NCI-H345 treated with DMSO at 0.1 percent for 48 hours (cell line): ENCODE measurements around the gene TTLL11.
"Not testable (repeated sequence)": the region's sequence is repeated elsewhere in the genome, so short reads cannot be mapped to it uniquely, and the experiment has no call there.

Source experiments
- DNase-seq: peaks from one replicate; lab custom pipeline; 2025; ENCODE audit not compliant: unreplicated experiment; lab: John Stamatoyannopoulos, UW

Gene TTLL11

GRCh38 chr9:121807069-121807822 is 285.9 kb downstream of the TTLL11 start:
- no peak for DNase-seq

DNA sequence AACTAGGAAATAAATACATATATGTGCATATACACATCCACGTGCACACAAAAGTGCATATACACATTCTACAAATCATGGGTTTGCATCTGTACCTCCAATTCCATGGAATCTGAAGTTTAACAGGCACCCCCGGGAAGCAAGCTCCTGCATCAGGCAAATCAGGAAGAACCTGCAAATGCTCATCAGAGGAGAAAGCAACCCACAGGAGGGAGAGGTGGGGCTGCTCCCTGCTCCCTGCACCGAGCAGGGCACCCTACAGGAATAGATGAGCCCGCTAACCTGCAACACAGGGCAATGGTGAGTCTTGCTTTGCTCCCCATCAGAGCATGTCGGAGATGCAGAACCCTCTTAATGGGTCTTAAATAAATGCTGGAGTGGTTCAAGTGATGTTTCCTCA is 290.4 kb downstream of the TTLL11 start:
- DNase-seq: no peak

GRCh38 chr9:121801579-121801978 is 291.5 kb downstream of the TTLL11 start:
- no peak for DNase-seq

- DNase-seq: no peak
Measured at GRCh38 chr9:121800376-121800775, 292.7 kb downstream of the TTLL11 start.

- DNase-seq: no peak
Measured at GRCh38 chr9:121798941-121799340, 294.2 kb downstream of the TTLL11 start.

- DNase-seq: no peak
Measured at GRCh38 chr9:121797081-121797480, 296.0 kb downstream of the TTLL11 start.

- DNase-seq: not testable (repeated sequence)
Measured at GRCh38 chr9:121794334-121794733, 298.8 kb downstream of the TTLL11 start.

- not testable (repeated sequence) for DNase-seq
Measured at GRCh38 chr9:121792476-121792875, 300.6 kb downstream of the TTLL11 start.

DNA sequence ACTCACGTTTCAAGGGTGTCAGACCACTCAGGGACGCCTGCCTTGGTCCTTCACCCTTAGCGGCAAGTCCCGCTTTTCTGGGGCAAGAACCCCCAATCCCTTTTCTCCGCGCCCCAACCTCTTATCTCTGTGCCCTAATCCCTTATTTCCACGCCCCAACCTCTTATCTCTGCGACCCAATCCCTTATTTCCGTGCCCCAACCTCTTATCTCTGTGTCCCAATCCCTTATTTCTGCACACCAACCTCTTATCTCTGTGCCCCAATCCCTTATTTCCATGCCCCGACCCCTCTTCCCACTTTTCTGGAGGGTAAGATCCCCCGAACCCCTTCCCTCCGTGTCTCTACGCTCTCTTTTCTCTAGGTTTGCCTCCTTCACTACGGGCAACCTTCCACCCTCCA is 302.3 kb downstream of the TTLL11 start:
- DNase-seq: no peak

GRCh38 chr9:121788686-121789366 is 304.3 kb downstream of the TTLL11 start:
- no peak for DNase-seq

GRCh38 chr9:121786998-121787422 is 306.1 kb downstream of the TTLL11 start:
- no peak for DNase-seq

DNA sequence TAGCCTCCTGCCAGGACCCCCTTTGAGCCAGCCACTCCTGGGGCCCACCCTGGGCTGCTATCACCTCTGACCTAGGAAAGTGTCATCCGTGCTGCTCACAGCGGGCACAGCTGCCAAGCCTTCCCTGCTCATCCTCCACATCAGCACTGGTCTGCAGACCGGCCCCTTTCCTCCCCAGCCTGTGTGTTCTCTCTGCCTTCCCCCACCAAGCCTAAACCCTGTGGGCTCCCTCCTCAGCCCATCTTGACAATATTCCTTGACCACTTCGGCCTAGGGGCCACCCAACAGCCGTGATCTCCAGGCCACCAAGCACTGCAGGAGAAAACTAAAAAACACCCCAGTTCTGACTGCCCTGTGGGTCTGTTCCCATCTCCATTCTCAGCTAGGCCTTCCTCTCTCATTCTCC is 306.6 kb downstream of the TTLL11 start:
- no peak for DNase-seq

DNA sequence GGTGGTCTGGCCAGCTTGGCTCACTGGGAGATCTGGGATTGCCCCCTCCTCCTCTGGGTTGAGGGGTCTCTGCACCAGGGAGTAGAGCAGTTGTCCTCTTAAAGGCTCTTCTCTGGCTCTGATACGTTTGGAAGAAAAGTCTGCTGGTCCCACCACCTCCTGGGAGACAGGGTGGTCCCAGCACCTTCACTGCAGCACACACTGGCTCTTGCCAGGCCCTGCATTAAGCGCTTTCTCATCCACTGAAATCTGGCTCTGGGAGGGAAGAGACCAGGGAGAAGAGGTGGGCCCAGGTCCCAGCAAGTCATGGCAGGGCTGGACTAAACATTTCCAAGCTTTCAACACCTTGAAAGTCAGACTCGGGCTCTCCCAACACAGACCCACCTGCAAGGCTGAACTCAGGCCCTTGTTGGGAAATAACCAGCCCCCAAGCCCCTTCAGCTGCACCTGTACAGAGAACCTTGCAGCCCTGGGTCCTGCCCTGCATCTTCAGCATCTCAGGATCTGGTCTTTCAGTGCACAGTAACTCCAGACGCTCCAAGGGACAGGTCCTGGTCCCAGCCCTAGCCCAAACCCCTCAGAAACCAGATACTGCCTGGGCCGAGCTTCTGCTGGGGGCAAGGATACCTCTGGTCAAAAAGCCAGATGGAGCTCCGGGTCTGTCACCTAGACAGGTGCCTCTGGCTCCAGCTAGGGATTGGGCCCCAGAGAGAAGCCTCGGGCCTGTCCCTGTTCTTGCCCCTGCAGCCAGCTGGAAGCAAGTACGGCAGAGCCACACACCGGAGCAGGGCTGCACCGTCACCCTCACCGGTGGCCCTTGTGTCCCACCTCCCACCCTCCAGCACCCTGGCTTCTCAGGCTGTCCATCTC is 307.2 kb downstream of the TTLL11 start:
- no peak for DNase-seq

GRCh38 chr9:121784731-121785411 is 308.2 kb downstream of the TTLL11 start:
- DNase-seq: no peak

DNA sequence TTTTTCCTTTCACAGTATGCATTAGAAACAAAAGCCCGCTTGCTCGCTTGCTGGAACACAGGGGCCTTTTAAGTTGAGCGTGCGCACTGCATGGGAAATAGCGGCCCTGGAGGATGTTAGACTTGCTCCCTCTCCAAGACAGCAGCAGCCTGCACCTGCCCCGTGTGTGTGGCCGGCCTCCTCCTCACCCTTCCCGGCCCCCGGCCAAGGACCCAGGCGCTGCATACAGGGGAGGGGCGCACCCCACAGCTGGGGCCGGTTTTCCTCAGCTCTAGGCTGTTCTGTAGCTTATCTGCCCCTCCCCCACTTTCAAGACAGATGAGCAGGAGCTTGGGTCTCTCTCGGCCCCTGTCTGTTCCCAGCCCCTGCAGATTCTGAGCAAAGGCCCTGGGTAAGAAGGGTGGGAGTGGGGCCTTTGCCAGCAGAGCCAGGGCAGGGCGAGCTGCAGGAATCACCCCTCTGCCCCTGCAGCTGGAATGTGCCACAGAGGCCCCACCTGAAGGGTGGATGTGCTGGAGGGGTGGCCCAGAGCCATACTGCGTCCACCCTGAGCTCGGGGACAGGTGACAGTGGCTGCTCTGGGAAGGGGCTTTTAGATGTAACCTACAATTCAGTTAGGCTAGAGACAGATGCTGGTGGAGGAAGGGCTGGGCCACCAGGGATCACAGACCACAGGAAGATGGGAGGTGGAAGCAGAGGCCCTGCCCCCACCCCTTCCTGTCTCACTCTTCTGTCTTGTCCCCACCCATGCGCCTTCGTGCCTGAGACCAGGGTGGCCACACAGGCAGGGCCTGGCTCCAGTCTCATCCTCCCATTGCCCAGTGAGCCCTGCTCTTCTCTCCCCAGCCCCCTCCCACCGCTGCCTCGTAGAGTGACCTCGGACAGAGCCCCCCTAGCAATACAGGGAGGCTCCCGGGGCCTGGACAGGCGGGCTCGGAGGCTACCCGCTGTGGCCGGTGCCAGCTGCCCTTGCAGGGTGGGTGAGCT is 309.3 kb downstream of the TTLL11 start:
- DNase-seq: no peak

GRCh38 chr9:121783111-121783510 is 310.0 kb downstream of the TTLL11 start:
- no peak for DNase-seq

DNA sequence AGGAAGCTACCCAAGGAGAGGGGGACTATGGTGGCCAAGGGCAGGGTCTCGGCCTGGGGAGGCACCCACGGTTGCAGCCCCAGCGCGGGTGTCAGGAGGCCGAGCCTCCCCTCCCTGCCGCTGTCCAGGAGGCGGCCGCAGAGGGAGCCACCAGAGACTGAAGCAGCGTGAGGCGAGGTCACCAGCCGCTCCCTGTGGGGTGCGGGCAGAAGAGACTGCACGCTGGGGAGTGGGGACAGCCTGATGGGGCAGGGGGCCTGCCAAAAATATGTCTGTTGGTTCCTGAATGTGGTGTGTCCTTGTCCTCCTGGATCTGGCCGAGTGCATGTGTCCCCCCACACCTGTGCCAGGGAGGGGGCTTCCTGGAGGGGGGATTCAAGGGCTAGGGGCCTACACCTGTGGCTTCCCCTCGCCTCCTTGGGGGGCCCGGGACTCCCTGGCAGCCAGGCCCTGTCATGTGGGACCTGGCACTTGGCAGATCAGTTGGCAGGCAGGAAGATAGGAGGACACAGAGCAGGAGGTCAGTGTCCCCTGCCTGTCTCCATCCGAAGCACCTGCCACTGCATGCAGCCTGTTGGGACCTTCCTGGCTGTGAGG is 310.5 kb downstream of the TTLL11 start:
- no peak for DNase-seq

DNA sequence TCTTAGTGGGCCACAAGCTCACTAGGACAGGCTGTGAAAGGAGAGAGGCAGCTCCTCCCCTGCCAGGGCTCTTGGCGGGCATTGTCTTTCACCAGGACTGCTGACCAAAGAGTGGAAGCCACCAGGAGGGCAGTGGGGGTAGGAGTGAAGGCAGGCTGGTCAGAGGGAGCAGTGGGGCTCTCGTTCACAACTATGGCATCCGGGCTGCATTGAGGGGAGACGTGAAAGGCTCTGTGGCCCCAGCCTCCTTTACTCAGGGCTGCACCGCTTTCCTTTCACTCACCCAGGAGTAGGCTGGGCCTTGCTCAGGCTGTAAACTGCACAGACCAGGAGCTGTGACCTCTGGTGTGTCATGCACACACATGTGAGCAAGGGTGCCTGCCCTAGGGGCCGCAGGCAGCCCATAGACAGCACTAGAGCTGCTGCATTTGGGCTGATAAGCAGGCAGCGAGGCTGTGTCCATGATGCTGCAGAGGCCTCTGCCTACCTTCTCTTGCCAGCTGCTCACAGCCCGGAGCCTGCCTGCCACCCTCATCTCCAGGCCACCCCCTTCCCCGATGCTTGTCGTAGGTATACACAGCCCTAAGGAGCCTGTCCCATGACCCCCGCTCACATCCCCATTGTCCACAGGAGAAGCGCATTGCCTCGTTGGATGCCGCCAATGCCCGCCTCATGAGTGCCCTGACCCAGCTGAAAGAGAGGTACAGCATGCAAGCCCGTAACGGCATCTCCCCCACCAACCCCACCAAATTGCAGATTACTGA is 311.2 kb downstream of the TTLL11 start:
- DNase-seq: no peak

GRCh38 chr9:121781145-121781548 is 312.0 kb downstream of the TTLL11 start:
- DNase-seq: no peak
